ENCODE measurements around the gene TEX2. TPM values are rescaled to one million over a fixed set of nuclear protein-coding genes. Genes with fewer than 3 reads are reported as not detected.
"Not testable (repeated sequence)": the region's sequence is repeated elsewhere in the genome, so short reads cannot be mapped to it uniquely, and the experiment has no call there.

TEX2 gene
- total and polyA plus RNA-seq, 2 experiments from 2014 or later: 27.9 to 37.7 TPM

DNA sequence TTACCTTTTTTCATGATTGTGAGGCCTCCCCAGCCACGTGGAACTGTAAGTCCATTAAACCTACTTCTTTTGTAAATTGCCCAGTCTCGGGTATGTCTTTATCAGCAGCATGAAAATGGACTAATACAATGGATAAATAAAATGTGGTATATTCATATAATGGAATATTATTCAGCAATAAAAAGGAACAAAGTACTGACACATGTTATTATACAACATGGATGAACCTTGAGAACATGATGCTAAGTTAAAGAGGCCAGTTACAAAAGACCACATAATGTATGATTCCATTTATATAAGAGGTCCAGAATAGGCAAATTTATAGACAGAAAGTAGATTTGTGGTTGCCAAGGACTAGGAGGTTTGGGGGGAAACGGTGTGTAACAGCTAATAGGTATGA, 138.5 kb downstream of the TEX2 start:
- no peaks in the 10 kb centered on the region for H3K27me3 ChIP-seq
- H3K9me2 ChIP-seq (replicated peaks; ENCODE audit: insufficient read depth): no peaks in the 10 kb centered on the region
- H2AFZ ChIP-seq: no peak overlapping the region
- H3K4me2 ChIP-seq: no peak overlapping the region
- H3K36me3 ChIP-seq (replicated peaks; ENCODE audit: insufficient read depth, low read depth): no peaks in the 10 kb centered on the region
- WGBS (ENCODE audit: low lambda C conversion rate, missing lambda C conversion rate): 90% methylated on average over 3 of the region's 3 CpGs
- H3K4me3 ChIP-seq: no peak overlapping the region
- no peak overlapping the region for H3K27ac ChIP-seq
- peaks cover 96% of the 10 kb centered on the region for H3K79me2 ChIP-seq
- TF ChIP-seq, protein P1, sequence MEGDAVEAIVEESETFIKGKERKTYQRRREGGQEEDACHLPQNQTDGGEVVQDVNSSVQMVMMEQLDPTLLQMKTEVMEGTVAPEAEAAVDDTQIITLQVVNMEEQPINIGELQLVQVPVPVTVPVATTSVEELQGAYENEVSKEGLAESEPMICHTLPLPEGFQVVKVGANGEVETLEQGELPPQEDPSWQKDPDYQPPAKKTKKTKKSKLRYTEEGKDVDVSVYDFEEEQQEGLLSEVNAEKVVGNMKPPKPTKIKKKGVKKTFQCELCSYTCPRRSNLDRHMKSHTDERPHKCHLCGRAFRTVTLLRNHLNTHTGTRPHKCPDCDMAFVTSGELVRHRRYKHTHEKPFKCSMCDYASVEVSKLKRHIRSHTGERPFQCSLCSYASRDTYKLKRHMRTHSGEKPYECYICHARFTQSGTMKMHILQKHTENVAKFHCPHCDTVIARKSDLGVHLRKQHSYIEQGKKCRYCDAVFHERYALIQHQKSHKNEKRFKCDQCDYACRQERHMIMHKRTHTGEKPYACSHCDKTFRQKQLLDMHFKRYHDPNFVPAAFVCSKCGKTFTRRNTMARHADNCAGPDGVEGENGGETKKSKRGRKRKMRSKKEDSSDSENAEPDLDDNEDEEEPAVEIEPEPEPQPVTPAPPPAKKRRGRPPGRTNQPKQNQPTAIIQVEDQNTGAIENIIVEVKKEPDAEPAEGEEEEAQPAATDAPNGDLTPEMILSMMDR (IDR thresholded peaks at IDR 0.05; ENCODE audit: poor library complexity): no peak
- TF ChIP-seq EZH2phosphoT487 (IDR thresholded peaks at IDR 0.05; ENCODE audit: low read depth, severe bottlenecking, unreplicated experiment) (no peak), EZH2 (IDR thresholded peaks at IDR 0.05; ENCODE audit: borderline replicate concordance) (no peak)
- no peaks in the 10 kb centered on the region for H3K9me3 ChIP-seq (ENCODE audit: low read depth)
- DNase-seq (ENCODE audit: low spot score): no peak
- H4K20me1 ChIP-seq (ENCODE audit: insufficient read depth, poor library complexity, severe bottlenecking): peaks cover 14% of the 10 kb centered on the region
- H3K4me1 ChIP-seq (ENCODE audit: insufficient read depth): peaks cover 23% of the 10 kb centered on the region

DNA sequence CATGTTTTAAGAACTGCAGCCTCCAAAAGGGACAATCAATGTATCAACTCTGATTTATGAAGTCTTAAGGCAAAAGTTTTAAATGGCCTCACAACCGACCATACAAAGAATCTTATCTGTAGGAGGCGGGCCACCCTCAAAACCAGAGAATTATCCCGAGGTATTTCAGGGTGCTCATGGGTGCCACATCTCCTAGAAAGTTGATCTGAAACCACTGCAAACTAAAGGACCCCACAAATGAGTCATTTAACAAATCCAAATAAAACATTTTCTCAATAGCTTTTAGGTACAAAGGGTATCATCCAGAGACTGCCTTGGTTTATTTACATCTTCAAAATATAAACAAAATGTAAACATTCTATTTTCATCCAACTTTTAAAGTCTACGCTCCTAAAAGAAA, 139.9 kb downstream of the TEX2 start:
- no peak overlapping the region for H3K4me2 ChIP-seq
- no peak for TF ChIP-seq EZH2 (IDR thresholded peaks at IDR 0.05; ENCODE audit: borderline replicate concordance)
- no peak for TF ChIP-seq EZH2phosphoT487 (IDR thresholded peaks at IDR 0.05; ENCODE audit: low read depth, severe bottlenecking, unreplicated experiment)
- TF ChIP-seq, protein P1 (IDR thresholded peaks at IDR 0.05; ENCODE audit: poor library complexity): no peak
- H4K20me1 ChIP-seq (ENCODE audit: insufficient read depth, poor library complexity, severe bottlenecking): peaks cover 7% of the 10 kb centered on the region
- no peak for DNase-seq (ENCODE audit: low spot score)
- no peaks in the 10 kb centered on the region for H3K9me2 ChIP-seq (replicated peaks; ENCODE audit: insufficient read depth)
- no peaks in the 10 kb centered on the region for H3K9me3 ChIP-seq (ENCODE audit: low read depth)
- H3K36me3 ChIP-seq (replicated peaks; ENCODE audit: insufficient read depth, low read depth): no peaks in the 10 kb centered on the region
- peaks cover 14% of the 10 kb centered on the region for H3K4me1 ChIP-seq (ENCODE audit: insufficient read depth)
- no peaks in the 10 kb centered on the region for H3K27me3 ChIP-seq
- WGBS (ENCODE audit: low lambda C conversion rate, missing lambda C conversion rate): 56% methylated on average over 4 of the region's 4 CpGs
- no peak overlapping the region for H3K4me3 ChIP-seq
- H3K79me2 ChIP-seq: peaks cover 91% of the 10 kb centered on the region
- H2AFZ ChIP-seq: no peak overlapping the region
- H3K27ac ChIP-seq: no peak overlapping the region

GRCh38 chr17:64120972-64121786, 141.9 kb downstream of the TEX2 start:
- not testable (repeated sequence) for H3K36me3 ChIP-seq (replicated peaks; ENCODE audit: insufficient read depth, low read depth); H3K4me2 ChIP-seq; H3K9me2 ChIP-seq (replicated peaks; ENCODE audit: insufficient read depth); H3K27ac ChIP-seq; H2AFZ ChIP-seq; DNase-seq (ENCODE audit: low spot score); H3K4me3 ChIP-seq; H3K9me3 ChIP-seq (ENCODE audit: low read depth); H3K27me3 ChIP-seq; H4K20me1 ChIP-seq (ENCODE audit: insufficient read depth, poor library complexity, severe bottlenecking)
- Histone ChIP-seq H3K4me1 (ENCODE audit: insufficient read depth) (peaks cover 14% of the 10 kb centered on the region), H3K79me2 (peaks cover 85% of the 10 kb centered on the region)
- WGBS (ENCODE audit: low lambda C conversion rate, missing lambda C conversion rate): 94% methylated on average over 13 of the region's 13 CpGs

DNA sequence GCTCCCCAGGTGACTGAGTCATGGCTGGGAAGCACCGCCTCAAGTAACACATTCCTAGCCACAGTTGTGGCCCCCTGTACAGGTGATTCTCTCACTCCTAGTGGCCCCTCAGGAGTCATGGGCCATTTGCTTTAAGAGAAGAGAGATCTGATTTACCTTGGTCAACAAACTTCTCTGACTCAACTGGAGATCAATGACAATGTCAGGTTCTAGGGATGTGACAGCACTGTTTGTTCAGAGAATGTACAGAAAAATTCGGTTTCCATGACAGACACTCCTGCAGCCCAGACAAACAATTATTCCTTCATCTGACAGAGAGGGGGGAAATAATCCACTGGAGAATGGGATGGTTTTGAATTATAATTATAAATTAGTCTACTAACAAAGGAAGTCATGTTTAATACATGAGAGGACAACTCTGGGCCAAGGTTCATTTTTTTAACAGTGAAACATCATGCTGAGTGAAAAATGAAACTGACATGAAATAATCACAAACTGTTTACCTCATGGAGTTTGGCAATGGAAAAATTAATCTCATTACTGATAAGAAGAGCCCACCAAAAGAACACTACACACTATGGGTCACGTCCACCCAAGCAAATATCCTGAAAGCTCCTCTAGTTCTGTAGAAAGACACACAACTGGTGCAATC, 142.8 kb downstream of the TEX2 start:
- TF ChIP-seq EZH2 (IDR thresholded peaks at IDR 0.05; ENCODE audit: borderline replicate concordance): no peak
- no peak for TF ChIP-seq EZH2phosphoT487 (IDR thresholded peaks at IDR 0.05; ENCODE audit: low read depth, severe bottlenecking, unreplicated experiment)
- TF ChIP-seq, protein P1 (IDR thresholded peaks at IDR 0.05; ENCODE audit: poor library complexity): no peak
- H3K9me3 ChIP-seq (ENCODE audit: low read depth): no peaks in the 10 kb centered on the region
- no peak overlapping the region for H2AFZ ChIP-seq
- H3K36me3 ChIP-seq (replicated peaks; ENCODE audit: insufficient read depth, low read depth): no peaks in the 10 kb centered on the region
- H3K27me3 ChIP-seq: no peaks in the 10 kb centered on the region
- H3K79me2 ChIP-seq: peaks cover 81% of the 10 kb centered on the region
- WGBS (ENCODE audit: low lambda C conversion rate, missing lambda C conversion rate): 81% methylated on average over 3 of the region's 3 CpGs
- DNase-seq (ENCODE audit: low spot score): no peak
- peaks cover 14% of the 10 kb centered on the region for H3K4me1 ChIP-seq (ENCODE audit: insufficient read depth)
- H4K20me1 ChIP-seq (ENCODE audit: insufficient read depth, poor library complexity, severe bottlenecking): no peaks in the 10 kb centered on the region
- no peak overlapping the region for H3K4me3 ChIP-seq
- H3K27ac ChIP-seq: peak overlapping the region; percentile 52
- H3K9me2 ChIP-seq (replicated peaks; ENCODE audit: insufficient read depth): no peaks in the 10 kb centered on the region
- H3K4me2 ChIP-seq: no peak overlapping the region
